ENCODE results near the gene EPHB3. TPM values are rescaled to one million over a fixed set of nuclear protein-coding genes. Genes with fewer than 3 reads are reported as not detected.

Gene EPHB3
- total RNA-seq, 1 donor from 2014 or later, result 17.2 TPM

GRCh38 chr3:184575701-184576100 is 14.1 kb downstream of the EPHB3 start:
- Mint-ChIP-seq H3K4me1 (ENCODE audit: low read depth, unreplicated experiment) (peaks cover 29% of the 10 kb centered on the region), H3K4me3 (ENCODE audit: unreplicated experiment) (no peak overlapping the region), H3K9me3 (ENCODE audit: unreplicated experiment) (no peaks in the 10 kb centered on the region), H3K27ac (ENCODE audit: unreplicated experiment) (no peak overlapping the region), H3K36me3 (ENCODE audit: low read depth, unreplicated experiment) (peaks cover 28% of the 10 kb centered on the region), H3K27me3 (ENCODE audit: low read depth, unreplicated experiment) (no peaks in the 10 kb centered on the region)
- Histone ChIP-seq H3K9ac (ENCODE audit: low read length) (no peak overlapping the region), H3K4me3 (ENCODE audit: insufficient read depth, low read depth, low read length) (no peak overlapping the region), H3K9me3 (ENCODE audit: insufficient read depth, low read depth, low read length) (no peaks in the 10 kb centered on the region), H3K79me2 (ENCODE audit: insufficient read depth, low read length) (no peaks in the 10 kb centered on the region), H3K27me3 (ENCODE audit: insufficient read depth, low read length) (no peaks in the 10 kb centered on the region), H2AFZ (ENCODE audit: low read depth, low read length) (no peak overlapping the region), H3K36me3 (ENCODE audit: insufficient read depth, low read length) (no peaks in the 10 kb centered on the region), H4K20me1 (ENCODE audit: insufficient read depth, low read length) (no peaks in the 10 kb centered on the region), H3K27ac (ENCODE audit: low read depth, low read length) (no peak overlapping the region), H3K4me1 (ENCODE audit: insufficient read depth, low read length) (peaks cover 8% of the 10 kb centered on the region), H3K4me2 (ENCODE audit: low read length) (no peak overlapping the region)
- FAIRE-seq (no peak), DNase-seq (ENCODE audit: low read depth) (no peak)
- TF ChIP-seq EZH2 (IDR thresholded peaks at IDR 0.05; ENCODE audit: insufficient read depth, low read length), result no peak
- TF ChIP-seq, protein P1, sequence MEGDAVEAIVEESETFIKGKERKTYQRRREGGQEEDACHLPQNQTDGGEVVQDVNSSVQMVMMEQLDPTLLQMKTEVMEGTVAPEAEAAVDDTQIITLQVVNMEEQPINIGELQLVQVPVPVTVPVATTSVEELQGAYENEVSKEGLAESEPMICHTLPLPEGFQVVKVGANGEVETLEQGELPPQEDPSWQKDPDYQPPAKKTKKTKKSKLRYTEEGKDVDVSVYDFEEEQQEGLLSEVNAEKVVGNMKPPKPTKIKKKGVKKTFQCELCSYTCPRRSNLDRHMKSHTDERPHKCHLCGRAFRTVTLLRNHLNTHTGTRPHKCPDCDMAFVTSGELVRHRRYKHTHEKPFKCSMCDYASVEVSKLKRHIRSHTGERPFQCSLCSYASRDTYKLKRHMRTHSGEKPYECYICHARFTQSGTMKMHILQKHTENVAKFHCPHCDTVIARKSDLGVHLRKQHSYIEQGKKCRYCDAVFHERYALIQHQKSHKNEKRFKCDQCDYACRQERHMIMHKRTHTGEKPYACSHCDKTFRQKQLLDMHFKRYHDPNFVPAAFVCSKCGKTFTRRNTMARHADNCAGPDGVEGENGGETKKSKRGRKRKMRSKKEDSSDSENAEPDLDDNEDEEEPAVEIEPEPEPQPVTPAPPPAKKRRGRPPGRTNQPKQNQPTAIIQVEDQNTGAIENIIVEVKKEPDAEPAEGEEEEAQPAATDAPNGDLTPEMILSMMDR (IDR thresholded peaks at IDR 0.05; ENCODE audit: insufficient read depth, low read depth, low read length), result no peak

DNA sequence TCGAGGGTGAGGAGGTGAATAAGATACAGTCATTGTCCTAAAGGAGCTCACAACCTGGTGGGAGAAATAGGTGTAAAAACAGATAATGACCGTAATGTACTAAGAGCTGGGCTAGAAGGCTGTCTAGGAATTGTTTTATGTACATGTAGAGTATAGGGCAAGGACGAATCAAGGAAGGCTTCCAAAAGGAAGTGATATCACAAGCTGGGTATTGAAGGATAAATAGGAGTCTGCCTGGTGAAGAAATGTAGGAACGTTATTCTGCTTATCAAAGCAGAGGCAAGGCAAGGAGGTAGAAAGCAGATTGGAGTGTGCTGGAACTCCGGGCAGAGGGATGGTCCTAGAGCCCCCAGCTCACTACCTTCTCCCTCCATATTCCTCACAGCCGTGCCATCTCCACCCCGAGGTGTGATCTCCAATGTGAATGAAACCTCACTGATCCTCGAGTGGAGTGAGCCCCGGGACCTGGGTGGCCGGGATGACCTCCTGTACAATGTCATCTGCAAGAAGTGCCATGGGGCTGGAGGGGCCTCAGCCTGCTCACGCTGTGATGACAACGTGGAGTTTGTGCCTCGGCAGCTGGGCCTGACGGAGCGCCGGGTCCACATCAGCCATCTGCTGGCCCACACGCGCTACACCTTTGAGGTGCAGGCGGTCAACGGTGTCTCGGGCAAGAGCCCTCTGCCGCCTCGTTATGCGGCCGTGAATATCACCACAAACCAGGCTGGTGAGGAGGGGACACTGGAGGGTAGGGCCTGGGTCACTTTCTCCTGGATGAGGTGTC is 15.1 kb downstream of the EPHB3 start:
- H3K27ac Mint-ChIP-seq (ENCODE audit: unreplicated experiment), result no peak overlapping the region
- H2AFZ ChIP-seq (ENCODE audit: low read depth, low read length), result no peak overlapping the region
- no peaks in the 10 kb centered on the region for H3K27me3 Mint-ChIP-seq (ENCODE audit: low read depth, unreplicated experiment)
- no peak overlapping the region for H3K9ac ChIP-seq (ENCODE audit: low read length)
- no peak for FAIRE-seq
- no peaks in the 10 kb centered on the region for H3K36me3 ChIP-seq (ENCODE audit: insufficient read depth, low read length)
- H3K9me3 ChIP-seq (ENCODE audit: insufficient read depth, low read depth, low read length), result no peaks in the 10 kb centered on the region
- peaks cover 35% of the 10 kb centered on the region for H3K36me3 Mint-ChIP-seq (ENCODE audit: low read depth, unreplicated experiment)
- no peak for DNase-seq (ENCODE audit: low read depth)
- peaks cover 29% of the 10 kb centered on the region for H3K4me1 Mint-ChIP-seq (ENCODE audit: low read depth, unreplicated experiment)
- no peak overlapping the region for H3K4me3 ChIP-seq (ENCODE audit: insufficient read depth, low read depth, low read length)
- peak overlapping the region; percentile 34 for H3K4me3 Mint-ChIP-seq (ENCODE audit: unreplicated experiment)
- no peaks in the 10 kb centered on the region for H3K79me2 ChIP-seq (ENCODE audit: insufficient read depth, low read length)
- no peak overlapping the region for H3K4me2 ChIP-seq (ENCODE audit: low read length)
- H3K27ac ChIP-seq (ENCODE audit: low read depth, low read length), result no peak overlapping the region
- no peak for TF ChIP-seq EZH2 (IDR thresholded peaks at IDR 0.05; ENCODE audit: insufficient read depth, low read length)
- TF ChIP-seq, protein P1 (IDR thresholded peaks at IDR 0.05; ENCODE audit: insufficient read depth, low read depth, low read length), result no peak
- no peaks in the 10 kb centered on the region for H3K27me3 ChIP-seq (ENCODE audit: insufficient read depth, low read length)
- H4K20me1 ChIP-seq (ENCODE audit: insufficient read depth, low read length), result no peaks in the 10 kb centered on the region
- peaks cover 8% of the 10 kb centered on the region for H3K4me1 ChIP-seq (ENCODE audit: insufficient read depth, low read length)
- no peaks in the 10 kb centered on the region for H3K9me3 Mint-ChIP-seq (ENCODE audit: unreplicated experiment)

DNA sequence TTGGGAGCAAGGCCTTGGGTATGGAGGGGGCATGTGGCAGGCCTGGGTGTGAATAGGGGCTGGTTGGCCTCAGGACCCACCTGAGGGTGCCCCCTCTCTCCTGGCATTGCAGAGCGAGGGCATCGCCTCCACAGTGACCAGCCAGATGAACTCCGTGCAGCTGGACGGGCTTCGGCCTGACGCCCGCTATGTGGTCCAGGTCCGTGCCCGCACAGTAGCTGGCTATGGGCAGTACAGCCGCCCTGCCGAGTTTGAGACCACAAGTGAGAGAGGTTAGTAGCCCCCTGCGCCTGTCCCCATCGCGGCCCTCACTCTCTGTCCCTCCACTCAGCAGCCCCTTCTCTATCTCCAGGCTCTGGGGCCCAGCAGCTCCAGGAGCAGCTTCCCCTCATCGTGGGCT is 16.0 kb downstream of the EPHB3 start:
- no peaks in the 10 kb centered on the region for H3K36me3 ChIP-seq (ENCODE audit: insufficient read depth, low read length)
- H3K9me3 ChIP-seq (ENCODE audit: insufficient read depth, low read depth, low read length), result no peaks in the 10 kb centered on the region
- peaks cover 33% of the 10 kb centered on the region for H3K36me3 Mint-ChIP-seq (ENCODE audit: low read depth, unreplicated experiment)
- DNase-seq (ENCODE audit: low read depth) (no peak), FAIRE-seq (no peak)
- H3K9me3 Mint-ChIP-seq (ENCODE audit: unreplicated experiment), result no peaks in the 10 kb centered on the region
- H3K4me1 Mint-ChIP-seq (ENCODE audit: low read depth, unreplicated experiment), result peaks cover 33% of the 10 kb centered on the region
- no peaks in the 10 kb centered on the region for H4K20me1 ChIP-seq (ENCODE audit: insufficient read depth, low read length)
- no peak overlapping the region for H3K27ac ChIP-seq (ENCODE audit: low read depth, low read length)
- TF ChIP-seq, protein P1 (IDR thresholded peaks at IDR 0.05; ENCODE audit: insufficient read depth, low read depth, low read length), result no peak
- TF ChIP-seq EZH2 (IDR thresholded peaks at IDR 0.05; ENCODE audit: insufficient read depth, low read length), result no peak
- H3K27me3 ChIP-seq (ENCODE audit: insufficient read depth, low read length), result no peaks in the 10 kb centered on the region
- H3K4me3 Mint-ChIP-seq (ENCODE audit: unreplicated experiment), result no peak overlapping the region
- no peaks in the 10 kb centered on the region for H3K27me3 Mint-ChIP-seq (ENCODE audit: low read depth, unreplicated experiment)
- H3K27ac Mint-ChIP-seq (ENCODE audit: unreplicated experiment), result no peak overlapping the region
- peaks cover 11% of the 10 kb centered on the region for H3K4me1 ChIP-seq (ENCODE audit: insufficient read depth, low read length)
- H3K9ac ChIP-seq (ENCODE audit: low read length), result no peak overlapping the region
- H3K4me2 ChIP-seq (ENCODE audit: low read length), result no peak overlapping the region
- no peaks in the 10 kb centered on the region for H3K79me2 ChIP-seq (ENCODE audit: insufficient read depth, low read length)
- H2AFZ ChIP-seq (ENCODE audit: low read depth, low read length), result no peak overlapping the region
- no peak overlapping the region for H3K4me3 ChIP-seq (ENCODE audit: insufficient read depth, low read depth, low read length)
